ENCODE results near the gene CD244.
"Not testable (repeated sequence)": the region's sequence is repeated elsewhere in the genome, so short reads cannot be mapped to it uniquely, and the experiment has no call there.

CD244 gene

GRCh38 chr1:160883581-160884513 is 21.2 kb upstream of the CD244 start:
- peak in 1 of 2 experiments; percentile 14 for DNase-seq (ENCODE audit: low read depth in 1 of 2, low spot score in 1 of 2)
- no peak for TF ChIP-seq GABPA (IDR thresholded peaks at IDR 0.05; ENCODE audit: low read depth)
- no peak for TF ChIP-seq SPI1 (IDR thresholded peaks at IDR 0.05; ENCODE audit: borderline replicate concordance, low read depth)
- Histone ChIP-seq H3K27me3 (ENCODE audit: insufficient read depth, poor library complexity, severe bottlenecking) (no peaks in the 10 kb centered on the region), H3K27ac (replicated peaks) (peak overlapping the region; percentile 26; the same call in 1 of the 2 replicates), H3K4me3 (replicated peaks; ENCODE audit: insufficient read depth, low read length) (no peak overlapping the region)

- TF ChIP-seq, protein P1, sequence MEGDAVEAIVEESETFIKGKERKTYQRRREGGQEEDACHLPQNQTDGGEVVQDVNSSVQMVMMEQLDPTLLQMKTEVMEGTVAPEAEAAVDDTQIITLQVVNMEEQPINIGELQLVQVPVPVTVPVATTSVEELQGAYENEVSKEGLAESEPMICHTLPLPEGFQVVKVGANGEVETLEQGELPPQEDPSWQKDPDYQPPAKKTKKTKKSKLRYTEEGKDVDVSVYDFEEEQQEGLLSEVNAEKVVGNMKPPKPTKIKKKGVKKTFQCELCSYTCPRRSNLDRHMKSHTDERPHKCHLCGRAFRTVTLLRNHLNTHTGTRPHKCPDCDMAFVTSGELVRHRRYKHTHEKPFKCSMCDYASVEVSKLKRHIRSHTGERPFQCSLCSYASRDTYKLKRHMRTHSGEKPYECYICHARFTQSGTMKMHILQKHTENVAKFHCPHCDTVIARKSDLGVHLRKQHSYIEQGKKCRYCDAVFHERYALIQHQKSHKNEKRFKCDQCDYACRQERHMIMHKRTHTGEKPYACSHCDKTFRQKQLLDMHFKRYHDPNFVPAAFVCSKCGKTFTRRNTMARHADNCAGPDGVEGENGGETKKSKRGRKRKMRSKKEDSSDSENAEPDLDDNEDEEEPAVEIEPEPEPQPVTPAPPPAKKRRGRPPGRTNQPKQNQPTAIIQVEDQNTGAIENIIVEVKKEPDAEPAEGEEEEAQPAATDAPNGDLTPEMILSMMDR (IDR thresholded peaks at IDR 0.05; ENCODE audit: insufficient read depth, low read length), result no peak
- TF ChIP-seq POLR2AphosphoS5 (IDR thresholded peaks at IDR 0.05; ENCODE audit: low read depth) (no peak), GABPA (IDR thresholded peaks at IDR 0.05; ENCODE audit: low read depth) (no peak), SPI1 (IDR thresholded peaks at IDR 0.05; ENCODE audit: borderline replicate concordance, low read depth) (no peak)
- TF ChIP-seq, protein P2, sequence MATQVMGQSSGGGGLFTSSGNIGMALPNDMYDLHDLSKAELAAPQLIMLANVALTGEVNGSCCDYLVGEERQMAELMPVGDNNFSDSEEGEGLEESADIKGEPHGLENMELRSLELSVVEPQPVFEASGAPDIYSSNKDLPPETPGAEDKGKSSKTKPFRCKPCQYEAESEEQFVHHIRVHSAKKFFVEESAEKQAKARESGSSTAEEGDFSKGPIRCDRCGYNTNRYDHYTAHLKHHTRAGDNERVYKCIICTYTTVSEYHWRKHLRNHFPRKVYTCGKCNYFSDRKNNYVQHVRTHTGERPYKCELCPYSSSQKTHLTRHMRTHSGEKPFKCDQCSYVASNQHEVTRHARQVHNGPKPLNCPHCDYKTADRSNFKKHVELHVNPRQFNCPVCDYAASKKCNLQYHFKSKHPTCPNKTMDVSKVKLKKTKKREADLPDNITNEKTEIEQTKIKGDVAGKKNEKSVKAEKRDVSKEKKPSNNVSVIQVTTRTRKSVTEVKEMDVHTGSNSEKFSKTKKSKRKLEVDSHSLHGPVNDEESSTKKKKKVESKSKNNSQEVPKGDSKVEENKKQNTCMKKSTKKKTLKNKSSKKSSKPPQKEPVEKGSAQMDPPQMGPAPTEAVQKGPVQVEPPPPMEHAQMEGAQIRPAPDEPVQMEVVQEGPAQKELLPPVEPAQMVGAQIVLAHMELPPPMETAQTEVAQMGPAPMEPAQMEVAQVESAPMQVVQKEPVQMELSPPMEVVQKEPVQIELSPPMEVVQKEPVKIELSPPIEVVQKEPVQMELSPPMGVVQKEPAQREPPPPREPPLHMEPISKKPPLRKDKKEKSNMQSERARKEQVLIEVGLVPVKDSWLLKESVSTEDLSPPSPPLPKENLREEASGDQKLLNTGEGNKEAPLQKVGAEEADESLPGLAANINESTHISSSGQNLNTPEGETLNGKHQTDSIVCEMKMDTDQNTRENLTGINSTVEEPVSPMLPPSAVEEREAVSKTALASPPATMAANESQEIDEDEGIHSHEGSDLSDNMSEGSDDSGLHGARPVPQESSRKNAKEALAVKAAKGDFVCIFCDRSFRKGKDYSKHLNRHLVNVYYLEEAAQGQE (IDR thresholded peaks at IDR 0.05; ENCODE audit: insufficient replicate concordance, low read depth), result no peak
- DNase-seq (ENCODE audit: low read depth in 1 of 2, low spot score in 1 of 2), result no peak
- no peaks in the 10 kb centered on the region for H3K27me3 ChIP-seq (ENCODE audit: insufficient read depth, poor library complexity, severe bottlenecking)
- H3K27ac ChIP-seq (replicated peaks), result no peak overlapping the region
- H3K4me3 ChIP-seq (replicated peaks; ENCODE audit: insufficient read depth, low read length), result no peak overlapping the region
These were observed 19.9 kb upstream of the CD244 start for GRCh38 chr1:160882582-160882981.

GRCh38 chr1:160881264-160881663 is 18.6 kb upstream of the CD244 start:
- not testable (repeated sequence) for H3K27ac ChIP-seq (replicated peaks); DNase-seq (ENCODE audit: low read depth in 1 of 2, low spot score in 1 of 2); H3K27me3 ChIP-seq (ENCODE audit: insufficient read depth, poor library complexity, severe bottlenecking); H3K4me3 ChIP-seq (replicated peaks; ENCODE audit: insufficient read depth, low read length)

DNA sequence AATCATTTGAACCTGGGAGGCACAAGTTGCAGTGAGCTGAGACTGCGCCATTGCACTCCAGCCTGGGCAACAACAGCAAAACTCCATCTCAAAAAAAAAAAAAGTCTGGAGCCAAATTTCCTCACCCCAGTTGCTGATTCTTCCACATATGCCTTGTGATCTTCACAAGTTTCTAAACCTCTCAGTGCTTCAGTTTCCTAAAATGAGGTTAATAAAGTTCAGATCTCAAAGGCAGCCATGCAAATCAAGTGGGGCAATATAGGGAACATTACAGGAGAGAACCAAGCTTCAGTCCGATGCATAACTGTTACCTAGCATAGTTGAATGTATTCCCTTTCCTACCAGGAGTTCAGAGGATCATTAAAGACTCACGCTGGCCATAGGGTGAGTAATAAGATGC is 17.5 kb upstream of the CD244 start:
- DNase-seq (ENCODE audit: low read depth in 1 of 2, low spot score in 1 of 2), result no peak
- H3K27ac ChIP-seq (replicated peaks), result no peak overlapping the region
- TF ChIP-seq, protein P2 (IDR thresholded peaks at IDR 0.05; ENCODE audit: insufficient replicate concordance, low read depth), result no peak
- TF ChIP-seq SPI1 (IDR thresholded peaks at IDR 0.05; ENCODE audit: borderline replicate concordance, low read depth) (no peak), GABPA (IDR thresholded peaks at IDR 0.05; ENCODE audit: low read depth) (no peak), POLR2AphosphoS5 (IDR thresholded peaks at IDR 0.05; ENCODE audit: low read depth) (no peak)
- TF ChIP-seq, protein P1 (IDR thresholded peaks at IDR 0.05; ENCODE audit: insufficient read depth, low read length), result no peak
- H3K4me3 ChIP-seq (replicated peaks; ENCODE audit: insufficient read depth, low read length), result no peak overlapping the region
- no peaks in the 10 kb centered on the region for H3K27me3 ChIP-seq (ENCODE audit: insufficient read depth, poor library complexity, severe bottlenecking)
